Sigmoid colon (tissue), 7 donors: ENCODE data around the gene EMC6. TPM values are rescaled to one million over a fixed set of nuclear protein-coding genes. Genes with fewer than 3 reads are reported as not detected.

Experiments
- DNase-seq: peaks from one replicate; pipeline ENCODE4 v3.0.0-alpha.2; 2019
- H3K27ac ChIP-seq, 4 donors: fragments of 200-600 bp; sonication (generic); one replicate each; pipeline ENCODE4 v1.5.1; 2016 to 2019; ENCODE audit warnings: mild to moderate bottlenecking in 1 of 4
- H3K27me3 ChIP-seq, 3 donors: fragments of 200-600 bp; sonication (generic); one replicate each; pipeline ENCODE4 v1.5.1; 2019; ENCODE audit warnings: mild to moderate bottlenecking in 1 of 3
- H3K36me3 ChIP-seq, 4 donors: fragments of 200-600 bp; sonication (generic); one replicate each; pipeline ENCODE4 v1.5.1; 2016 to 2019
- H3K4me1 ChIP-seq, 4 donors: fragments of 200-600 bp; sonication (generic); one replicate each; pipeline ENCODE4 v1.5.1; 2017 to 2019
- H3K4me3 ChIP-seq, 4 donors: fragments of 200-600 bp; sonication (generic); one replicate each; pipeline ENCODE4 v1.5.1; 2017 to 2019; ENCODE audit warnings: mild to moderate bottlenecking in 2 of 4, moderate library complexity in 1 of 4
- H3K9me3 ChIP-seq, 4 donors: fragments of 200-600 bp in 3 of 4; sonication (generic) in 3 of 4; one replicate each; pipeline versions ENCODE4 v1.5.1 to v1.6.1; 2013 to 2019
- CTCF ChIP-seq, 4 experiments: fragments of 450-650 bp in 3 of 4; fragments of 200-600 bp in 1 of 4; IDR thresholded peaks; one replicate each; pipeline ENCODE4 v1.5.1; 2016 to 2019; ENCODE audit warnings: antibody characterized with exemption in 4 of 4, mild to moderate bottlenecking in 3 of 4, moderate library complexity in 2 of 4
- EP300 ChIP-seq, 4 donors: sonication (generic); formaldehyde crosslinking; IDR thresholded peaks; one replicate each; pipeline ENCODE4 v1.6.1; 2017; ENCODE audit warnings: antibody characterized with exemption in 4 of 4
- POLR2A ChIP-seq, 2 donors: fragments of 450-650 bp; IDR thresholded peaks; one replicate each; pipeline ENCODE4 v1.6.1; 2016; ENCODE audit warnings: antibody characterized with exemption in 2 of 2, mild to moderate bottlenecking in 2 of 2, moderate library complexity in 2 of 2
- POLR2AphosphoS5 ChIP-seq, 4 donors: sonication (generic); formaldehyde crosslinking; IDR thresholded peaks; one replicate each; pipeline ENCODE4 v1.6.1; 2017; ENCODE audit warnings: antibody characterized with exemption in 4 of 4
- WGBS, 2 donors: extraction: QIAGEN DNeasy Blood & Tissue Kit; methylation state at CpG; one replicate each; pipeline ENCODE4 v1.1.7; 2013; 5-methylcytosine and 5-hydroxymethylcytosine counted together
- intact Hi-C: fragments of 100-400 bp; cut with DNase I; formaldehyde crosslinking; loops from one replicate; pipeline ENCODE4 v1.15.1; 2023
- polyA plus RNA-seq, 3 donors: library from polyadenylated mRNA; stranded (reverse); fragments of 200-250 nt; gene quantifications; one replicate each; pipeline ENCODE4 v1.2.3, GENCODE V29; 2013
- total RNA-seq, 4 donors: library from RNA; depleted of rRNA; stranded (reverse); fragments of >200 nt; gene quantifications; one replicate each; pipeline ENCODE4 v1.1.0, GENCODE V29; 2016
- donor health status: healthy with polysubstance abuse.
- donor health status: Bipolar disorder and iron deficiency.
- donor health status: healthy.

The EMC6 gene
- total and polyA plus RNA-seq, 7 donors, result 4.4 to 90.5 (median 21.7) TPM

- Histone ChIP-seq H3K36me3 (peaks cover 0 to 21% (median 18%) of the 10 kb centered on the region in 4 donors), H3K27ac (peak overlapping the region; percentile 94 to 98 (median 98)), H3K4me1 (peaks cover 0 to 43% (median 40%) of the 10 kb centered on the region in 4 donors), H3K9me3 (no peaks in the 10 kb centered on the region), H3K27me3 (no peaks in the 10 kb centered on the region), H3K4me3 (peak overlapping the region; percentile 91 to 97 (median 96))
- intact Hi-C loops, result loop anchor here (1.0 to 10.0 kb wide), 3 partner anchors 31 to 623 kb away; partner anchors contain the start of genes CTNS, HASPIN and SHPK
- WGBS, 2 donors, result 1 to 9% methylated on average over 39 of the region's 39 CpGs
- TF ChIP-seq EP300 (IDR thresholded peaks at IDR 0.05) (no peak), POLR2A (IDR thresholded peaks at IDR 0.05) (peak in 1 of 2 donors; percentile 19), POLR2AphosphoS5 (IDR thresholded peaks at IDR 0.05) (peak; percentile 12 to 67 (median 48))
- DNase-seq, result peak; percentile 96
Observed at GRCh38 chr17:3667366-3668278, 990 bp upstream of the EMC6 start.

GRCh38 chr17:3669085-3669347, 404 bp downstream of the EMC6 start:
- H3K4me3 ChIP-seq, result peak overlapping the region; percentile 91 to 97 (median 96)
- 0 to 2% methylated on average over 32 of the region's 32 CpGs for WGBS, 2 donors
- intact Hi-C loops, result loop anchor here (5.0 to 10.0 kb wide), 2 partner anchors 53 to 624 kb away; partner anchors contain the start of gene HASPIN
- peaks cover 0 to 10% (median 8%) of the 10 kb centered on the region in 4 donors for H3K36me3 ChIP-seq
- no peak for DNase-seq
- no peak for TF ChIP-seq CTCF (IDR thresholded peaks at IDR 0.05)
- TF ChIP-seq POLR2A (IDR thresholded peaks at IDR 0.05), result no peak
- no peak for TF ChIP-seq POLR2AphosphoS5 (IDR thresholded peaks at IDR 0.05)
- TF ChIP-seq EP300 (IDR thresholded peaks at IDR 0.05), result no peak
- peaks cover 0 to 43% (median 40%) of the 10 kb centered on the region in 4 donors for H3K4me1 ChIP-seq
- H3K27me3 ChIP-seq, result no peaks in the 10 kb centered on the region
- no peaks in the 10 kb centered on the region for H3K9me3 ChIP-seq
- H3K27ac ChIP-seq, result peak overlapping the region; percentile 94 to 98 (median 98)

- H3K27me3 ChIP-seq, result no peaks in the 10 kb centered on the region
- WGBS, 2 donors, result 38 to 54% methylated on average over 12 of the region's 12 CpGs
- H3K4me1 ChIP-seq, result peaks cover 0 to 43% (median 40%) of the 10 kb centered on the region in 4 donors
- no peaks in the 10 kb centered on the region for H3K9me3 ChIP-seq
- H3K27ac ChIP-seq, result peak overlapping the region in 3 of 4 donors; percentile 94 to 98 (median 97)
- peaks cover 0 to 6% (median 3%) of the 10 kb centered on the region in 4 donors for H3K36me3 ChIP-seq
- intact Hi-C loops, result loop anchor here (5.0 to 10.0 kb wide), 2 partner anchors 53 to 625 kb away; partner anchors contain the start of gene HASPIN
- TF ChIP-seq POLR2A (IDR thresholded peaks at IDR 0.05) (no peak), POLR2AphosphoS5 (IDR thresholded peaks at IDR 0.05) (no peak), EP300 (IDR thresholded peaks at IDR 0.05) (no peak), CTCF (IDR thresholded peaks at IDR 0.05) (no peak)
- DNase-seq, result no peak
- H3K4me3 ChIP-seq, result peak overlapping the region; percentile 91 to 97 (median 96)
Observed at GRCh38 chr17:3669548-3669947, 936 bp downstream of the EMC6 start.

GRCh38 chr17:3672571-3672970, 4.0 kb downstream of the EMC6 start:
- Histone ChIP-seq H3K4me3 (no peak overlapping the region), H3K9me3 (no peaks in the 10 kb centered on the region), H3K36me3 (no peaks in the 10 kb centered on the region), H3K27ac (no peak overlapping the region), H3K27me3 (no peaks in the 10 kb centered on the region), H3K4me1 (peaks cover 0 to 21% (median 17%) of the 10 kb centered on the region in 4 donors)
- 94 to 96% methylated on average over 4 of the region's 4 CpGs for WGBS, 2 donors
- DNase-seq, result no peak
- TF ChIP-seq CTCF (IDR thresholded peaks at IDR 0.05), result no peak
- TF ChIP-seq POLR2A (IDR thresholded peaks at IDR 0.05), result no peak
- no peak for TF ChIP-seq EP300 (IDR thresholded peaks at IDR 0.05)
- no peak for TF ChIP-seq POLR2AphosphoS5 (IDR thresholded peaks at IDR 0.05)
- intact Hi-C loops, result no loop called here

- peaks cover 0 to under 1% (median 0%) of the 10 kb centered on the region in 3 donors for H3K27me3 ChIP-seq
- DNase-seq, result no peak
- intact Hi-C loops, result no loop called here
- no peaks in the 10 kb centered on the region for H3K4me1 ChIP-seq
- no peak overlapping the region for H3K27ac ChIP-seq
- 82 to 89% methylated on average over 11 of the region's 11 CpGs for WGBS, 2 donors
- H3K9me3 ChIP-seq, result no peaks in the 10 kb centered on the region
- no peak for TF ChIP-seq EP300 (IDR thresholded peaks at IDR 0.05)
- no peak for TF ChIP-seq CTCF (IDR thresholded peaks at IDR 0.05)
- TF ChIP-seq POLR2A (IDR thresholded peaks at IDR 0.05), result no peak
- TF ChIP-seq POLR2AphosphoS5 (IDR thresholded peaks at IDR 0.05), result no peak
- no peak overlapping the region for H3K4me3 ChIP-seq
- H3K36me3 ChIP-seq, result no peaks in the 10 kb centered on the region
Observed at GRCh38 chr17:3675886-3676285, 7.3 kb downstream of the EMC6 start.
